H1 (cell line): Measurements from ENCODE around the gene SAMD14. TPM values are rescaled to one million over a fixed set of nuclear protein-coding genes. Genes with fewer than 3 reads are reported as not detected.

ENCODE experiments used
- CTCF ChIA-PET: fragments of 300-600 bp; sonication (Branson Sonifier 250); formaldehyde crosslinking; loops from one replicate; lab custom pipeline; 2021; ENCODE audit not compliant: partially characterized antibody; lab: Charles Lee
- POLR2A ChIA-PET: fragments of 300-600 bp; sonication (Branson Sonifier 250); formaldehyde crosslinking; loops from one replicate; lab custom pipeline; 2021; ENCODE audit warnings: inconsistent platforms; ENCODE audit not compliant: partially characterized antibody; lab: Charles Lee
- DNase-seq, 2 experiments: peaks; one replicate each; pipeline versions ENCODE4 v3.0.0 to v3.0.0-alpha.2; 2010 to 2022; ENCODE audit warnings: low spot score in 2 of 2, low read depth in 1 of 2, mixed read lengths in 1 of 2
- FAIRE-seq: peaks from 2 replicates; lab custom pipeline; 2011; peaks lifted over from hg19 to GRCh38; lab: Jason Lieb, UNC
- H2AFZ ChIP-seq: 2 replicates; pipeline ENCODE4 v1.8.1; 2012; ENCODE audit warnings: low read length, inconsistent platforms
- H2AK5ac ChIP-seq: 2 replicates; pipeline ENCODE4 v1.6.1; 2013; ENCODE audit warnings: low read depth, low read length
- H2BK120ac ChIP-seq: replicated peaks from 2 replicates; pipeline ENCODE3; 2013; ENCODE audit warnings: low read depth, low read length, inconsistent platforms
- H2BK12ac ChIP-seq: 2 replicates; pipeline ENCODE4 v1.6.1; 2013; ENCODE audit warnings: low read depth, low read length
- H2BK15ac ChIP-seq: 2 replicates; pipeline ENCODE4 v1.6.1; 2013; ENCODE audit warnings: low read length
- H2BK20ac ChIP-seq: 2 replicates; pipeline ENCODE4 v1.6.1; 2013; ENCODE audit warnings: low read length
- H2BK5ac ChIP-seq: 2 replicates; pipeline ENCODE4 v1.6.1; 2013; ENCODE audit warnings: low read depth, low read length
- H3K14ac ChIP-seq: 2 replicates; pipeline ENCODE4 v1.6.1; 2013; ENCODE audit warnings: inconsistent platforms; ENCODE audit not compliant: insufficient read length
- H3K18ac ChIP-seq: 2 replicates; pipeline ENCODE4 v1.6.1; 2013; ENCODE audit warnings: low read length; ENCODE audit errors: extremely low read depth
- H3K23ac ChIP-seq: 2 replicates; pipeline ENCODE4 v1.6.1; 2013; ENCODE audit warnings: inconsistent platforms; ENCODE audit not compliant: insufficient read length
- H3K23me2 ChIP-seq: 2 replicates; pipeline ENCODE4 v1.6.1; 2013; ENCODE audit warnings: low read depth, low read length
- H3K27ac ChIP-seq: 2 replicates; pipeline ENCODE4 v1.6.1; 2011; ENCODE audit warnings: low read depth, low read length, inconsistent platforms
- H3K27me3 ChIP-seq, 4 experiments: replicated peaks in 1 of 4; 1 replicate in 1 of 4; 2 replicates in 3 of 4; pipeline versions ENCODE4 v1.6.1 to v1.8.1; 2011 to 2013; ENCODE audit warnings: low read length in 3 of 4, mild to moderate bottlenecking in 3 of 4, inconsistent platforms in 2 of 4, mixed read lengths in 2 of 4, moderate library complexity in 1 of 4; ENCODE audit not compliant: control insufficient read depth in 3 of 4, insufficient read depth in 3 of 4; ENCODE audit errors: extremely low read depth in 1 of 4
- H3K36me3 ChIP-seq, 4 experiments: 2 replicates each; pipeline versions ENCODE4 v1.6.1 to v1.8.1; 2011 to 2013; ENCODE audit warnings: mild to moderate bottlenecking in 4 of 4, low read length in 3 of 4, moderate library complexity in 2 of 4, control low read depth in 1 of 4, inconsistent platforms in 1 of 4; ENCODE audit not compliant: insufficient read depth in 4 of 4, control insufficient read depth in 2 of 4
- H3K4ac ChIP-seq: replicated peaks from 2 replicates; pipeline ENCODE3; 2013; ENCODE audit warnings: low read length, low read depth, mixed read lengths, inconsistent platforms; ENCODE audit not compliant: insufficient read length
- H3K4me1 ChIP-seq, 4 experiments: replicated peaks in 1 of 4; 1 replicate in 1 of 4; 2 replicates in 3 of 4; pipeline versions ENCODE4 v1.6.1 to v1.8.1; 2011 to 2013; ENCODE audit warnings: low read length in 3 of 4, inconsistent platforms in 2 of 4, mixed read lengths in 1 of 4; ENCODE audit not compliant: insufficient read depth in 4 of 4, control insufficient read depth in 3 of 4
- H3K4me2 ChIP-seq, 2 experiments: 2 replicates each; pipeline versions ENCODE4 v1.6.1 to v1.8.1; 2011 to 2013; ENCODE audit warnings: low read depth in 2 of 2, low read length in 2 of 2, control low read depth in 1 of 2, inconsistent platforms in 1 of 2, mild to moderate bottlenecking in 1 of 2; ENCODE audit not compliant: insufficient read depth in 1 of 2
- H3K4me3 ChIP-seq, 4 experiments: fragments of 200-600, 300-600 bp in 1 of 4; sonication (generic), shearing (Covaris generic), sonication (Bioruptor Twin) in 1 of 4; 2 replicates each; pipeline versions ENCODE4 v1.5.1 to v1.8.1; 2011 to 2016; ENCODE audit warnings: low read length in 4 of 4, low read depth in 3 of 4, control low read depth in 2 of 4, inconsistent platforms in 2 of 4, mild to moderate bottlenecking in 2 of 4, mixed read lengths in 1 of 4, moderate library complexity in 1 of 4; ENCODE audit not compliant: insufficient read depth in 2 of 4; ENCODE audit errors: extremely low read depth in 1 of 4
- H3K56ac ChIP-seq: replicated peaks from 2 replicates; pipeline ENCODE3; 2013; ENCODE audit warnings: low read depth, mild to moderate bottlenecking, mixed read lengths, low read length, inconsistent platforms; ENCODE audit not compliant: insufficient read length
- H3K79me1 ChIP-seq: 2 replicates; pipeline ENCODE4 v1.6.1; 2013; ENCODE audit warnings: low read depth, low read length, control low read depth
- H3K79me2 ChIP-seq, 2 experiments: 2 replicates each; pipeline versions ENCODE4 v1.6.1 to v1.8.1; 2012 to 2013; ENCODE audit warnings: low read length in 2 of 2, mild to moderate bottlenecking in 2 of 2, inconsistent platforms in 1 of 2; ENCODE audit not compliant: insufficient read depth in 2 of 2, control insufficient read depth in 1 of 2
- H3K9ac ChIP-seq, 4 experiments: replicated peaks in 1 of 4; 1 replicate in 1 of 4; 2 replicates in 3 of 4; pipeline versions ENCODE4 v1.6.1 to v1.8.1; 2011 to 2013; ENCODE audit warnings: low read depth in 3 of 4, low read length in 3 of 4, control low read depth in 2 of 4, mild to moderate bottlenecking in 2 of 4, moderate library complexity in 2 of 4, inconsistent platforms in 1 of 4; ENCODE audit errors: extremely low read depth in 1 of 4
- H3K9me3 ChIP-seq, 2 experiments: 2 replicates each; pipeline versions ENCODE4 v1.6.1 to v1.8.1; 2012 to 2013; ENCODE audit warnings: mild to moderate bottlenecking in 2 of 2, moderate library complexity in 2 of 2, control low read depth in 1 of 2, inconsistent platforms in 1 of 2, low read depth in 1 of 2, low read length in 1 of 2, mixed read lengths in 1 of 2; ENCODE audit not compliant: insufficient read depth in 2 of 2
- H4K20me1 ChIP-seq, 2 experiments: replicated peaks in 1 of 2; 2 replicates each; pipeline versions ENCODE3 to v1.8.1; 2011 to 2013; ENCODE audit warnings: inconsistent platforms in 2 of 2, low read length in 2 of 2, mild to moderate bottlenecking in 1 of 2; ENCODE audit not compliant: insufficient read depth in 2 of 2, control insufficient read depth in 1 of 2
- H4K5ac ChIP-seq: 2 replicates; pipeline ENCODE4 v1.6.1; 2013; ENCODE audit warnings: low read length, low read depth, mixed read lengths, inconsistent platforms; ENCODE audit not compliant: insufficient read length
- H4K8ac ChIP-seq: 2 replicates; pipeline ENCODE4 v1.8.0; 2013; ENCODE audit warnings: mild to moderate bottlenecking, moderate library complexity, low read length, inconsistent platforms; ENCODE audit not compliant: insufficient read depth; ENCODE audit errors: extremely low read depth
- H4K91ac ChIP-seq: replicated peaks from 2 replicates; pipeline ENCODE3; 2013; ENCODE audit warnings: low read length, mixed read lengths, inconsistent platforms; ENCODE audit not compliant: insufficient read length
- ASH2L ChIP-seq: fragments of 200-600, 300-600 bp; sonication (generic); IDR thresholded peaks from one replicate; pipeline ENCODE4 v1.7.1; 2017; ENCODE audit warnings: low read length
- ATF2 ChIP-seq: IDR thresholded peaks from 2 replicates; pipeline ENCODE4 v1.6.1; 2012; ENCODE audit warnings: low read length, inconsistent platforms
- BACH1 ChIP-seq: IDR thresholded peaks from 2 replicates; pipeline ENCODE4 v1.6.1; 2012; ENCODE audit warnings: low read length, improper control_type of control experiment
- BCL11A ChIP-seq, 2 experiments: IDR thresholded peaks; one replicate each; pipeline ENCODE4 v1.6.1; 2011; ENCODE audit warnings: low read depth in 2 of 2, low read length in 2 of 2, mild to moderate bottlenecking in 2 of 2
- BRCA1 ChIP-seq: IDR thresholded peaks from 2 replicates; pipeline ENCODE4 v1.6.1; 2012; ENCODE audit warnings: low read depth, low read length, improper control_type of control experiment
- CHD2 ChIP-seq: IDR thresholded peaks from 2 replicates; pipeline ENCODE4 v1.6.1; 2012; ENCODE audit warnings: low read length, improper control_type of control experiment
- CTBP2 ChIP-seq: IDR thresholded peaks from 2 replicates; pipeline ENCODE4 v1.7.0; 2011; ENCODE audit warnings: borderline replicate concordance, mild to moderate bottlenecking, moderate library complexity, mixed read lengths, low read length; ENCODE audit not compliant: insufficient read depth, insufficient read length
- EP300 ChIP-seq, 2 experiments: IDR thresholded peaks; 1 replicate in 1 of 2; 2 replicates in 1 of 2; pipeline ENCODE4 v1.6.1; 2011 to 2012; ENCODE audit warnings: low read depth in 2 of 2, low read length in 2 of 2, mild to moderate bottlenecking in 2 of 2, borderline replicate concordance in 1 of 2, inconsistent platforms in 1 of 2, moderate library complexity in 1 of 2
- SP1 ChIP-seq: IDR thresholded peaks from 2 replicates; pipeline ENCODE4 v1.6.1; 2011; ENCODE audit warnings: low read depth, low read length
- TEAD4 ChIP-seq: IDR thresholded peaks from 2 replicates; pipeline ENCODE4 v1.6.1; 2012; ENCODE audit warnings: low read depth, low read length, inconsistent platforms, mixed read lengths
- WGBS, 2 experiments: shearing (Covaris generic) in 1 of 2; methylation state at CpG; one replicate each; pipeline versions ENCODE4 v1.1.6 to v1.1.7; 2013 to 2015; ENCODE audit warnings: low lambda C conversion rate in 2 of 2, mixed read lengths in 2 of 2, inconsistent platforms in 1 of 2, low coverage in 1 of 2, missing lambda C conversion rate in 1 of 2; ENCODE audit not compliant: insufficient replicate concordance in 2 of 2, insufficient coverage in 1 of 2, insufficient read length in 1 of 2; ENCODE audit errors: extremely low coverage in 1 of 2, missing lambda C conversion rate in 1 of 2; 5-methylcytosine and 5-hydroxymethylcytosine counted together
- polyA plus RNA-seq, 7 experiments: library from polyadenylated mRNA; depleted of rRNA in 3 of 7; stranded (reverse) in 5 of 7; unstranded in 2 of 7; fragments of >200 nt in 5 of 7; fragments of 200-250 nt in 2 of 7; gene quantifications; 1 replicate in 5 of 7; 2 replicates in 1 of 7; 4 replicates in 1 of 7; pipeline versions ENCODE4 v1.2.1 to v1.2.3, GENCODE V29; 2011 to 2013; ENCODE audit warnings: missing spikeins in 2 of 7, mixed read lengths in 2 of 7
- total RNA-seq: library from RNA; stranded (reverse); fragmentation: NEBNext Ultra II Directional; extraction: Animal tissue kit (Norgen Biotek cat#: 25700); gene quantifications from 2 replicates; pipeline ENCODE4 v1.2.1, GENCODE V29; 2021

SAMD14 gene
- total and polyA plus RNA-seq, 2 of the 8 experiments (the other 6 are each of a cell fraction or from before 2014, with no cell fraction given), result 5.7 to 5.8 TPM

GRCh38 chr17:50141026-50141744 lies 11.2 kb upstream of the SAMD14 start:
- POLR2A ChIA-PET, result interaction anchor here (1.1 to 1.2 kb wide), 2 partner anchors 10 to 30 kb away, joined by 3 to 4 read pairs; no protein-coding TSS in a partner anchor
- Histone ChIP-seq H2BK15ac (0 out of 2 replicates have a peak overlapping the region, but pooled peaks have one; percentile 16), H2BK20ac (no peak overlapping the region), H3K36me3 (peaks cover 3 to 19% (median 12%) of the 10 kb centered on the region in 4 experiments; a peak in 5 of 8 replicates), H4K91ac (no peak overlapping the region), H3K23ac (no peak overlapping the region), H4K5ac (no peak overlapping the region), H2BK120ac (no peak overlapping the region), H3K14ac (no peak overlapping the region), H2BK5ac (no peak overlapping the region), H3K23me2 (no peaks in the 10 kb centered on the region; the same call in 1 of the 2 replicates), H2BK12ac (no peak overlapping the region; the same call in 1 of the 2 replicates), H3K9me3 (no peaks in the 10 kb centered on the region), H3K56ac (no peak overlapping the region), H3K4me3 (no peak overlapping the region), H3K79me1 (no peaks in the 10 kb centered on the region), H2AFZ (no peak overlapping the region), H4K8ac (no peak overlapping the region), H3K4ac (no peak overlapping the region), H4K20me1 (peaks cover 6 to 9% of the 10 kb centered on the region in 2 experiments), H3K27ac (no peak overlapping the region; the same call in 1 of the 2 replicates), H3K4me2 (no peak overlapping the region), H3K4me1 (peaks cover 0 to 9% (median under 1%) of the 10 kb centered on the region in 4 experiments; a peak in 3 of 7 replicates), H3K27me3 (no peaks in the 10 kb centered on the region), H3K18ac (no peak overlapping the region), H3K79me2 (no peaks in the 10 kb centered on the region; a peak in 1 of 4 replicates), H2AK5ac (no peak overlapping the region), H3K9ac (no peak overlapping the region)
- DNase-seq, result no peak
- CTCF ChIA-PET, result interaction anchor here (0.8 to 21.6 kb wide), 13 partner anchors 5 to 156 kb away, joined by 3 to 299 read pairs (median 12); partner anchors contain the start of genes PDK2, PPP1R9B and SAMD14
- no peak for FAIRE-seq
- WGBS, 2 experiments, result 90% methylated on average over 15 of the region's 16 CpGs; no CpG with 5 or more reads in 1 of the 2 experiments
- TF ChIP-seq BCL11A (IDR thresholded peaks at IDR 0.05; ENCODE audit: low read depth in 2 of 2, low read length in 2 of 2), result no peak
- TF ChIP-seq ATF2, result no peak
- no peak for TF ChIP-seq BRCA1
- no peak for TF ChIP-seq EP300 (IDR thresholded peaks at IDR 0.05; ENCODE audit: borderline replicate concordance in 1 of 2, low read depth in 2 of 2, low read length in 2 of 2)
- TF ChIP-seq CTBP2, result no peak
- TF ChIP-seq TEAD4, result no peak
- no peak for TF ChIP-seq SP1
- no peak for TF ChIP-seq BACH1
- TF ChIP-seq ASH2L, result no peak
- TF ChIP-seq CHD2, result no peak
